Measurements from ENCODE around the gene CEPT1.

CEPT1 gene

GRCh38 chr1:111222308-111223125, 82.5 kb downstream of the CEPT1 start:
- H3K79me2 ChIP-seq (ENCODE audit: low read length) = no peaks in the 10 kb centered on the region
- peak overlapping the region; percentile 13 for H3K27ac ChIP-seq (ENCODE audit: low read length)
- peak overlapping the region; percentile 12; the same call in 1 of the 2 replicates for H3K9ac ChIP-seq (ENCODE audit: low read length)
- peaks cover 45% of the 10 kb centered on the region for H3K4me1 ChIP-seq (ENCODE audit: low read length)
- H2AFZ ChIP-seq (ENCODE audit: low read depth, low read length) = peak overlapping the region; percentile 20; the same call in 1 of the 2 replicates
- TF ChIP-seq EZH2phosphoT487 (IDR thresholded peaks at IDR 0.05; ENCODE audit: low read depth) (no peak), CTCF (IDR thresholded peaks at IDR 0.05; ENCODE audit: low read depth, low read length) (peak; percentile 85)
- no peaks in the 10 kb centered on the region; the same call in 1 of the 2 replicates for H3K27me3 ChIP-seq (ENCODE audit: low read depth, low read length)
- peaks cover 17% of the 10 kb centered on the region; the same call in 1 of the 2 replicates for H3K9me3 ChIP-seq (ENCODE audit: insufficient read depth, low read length)
- peak overlapping the region; percentile 33; the same call in 1 of the 2 replicates for H3K4me3 ChIP-seq (ENCODE audit: low read length)
- H3K36me3 ChIP-seq (replicated peaks; ENCODE audit: low read depth, low read length) = no peaks in the 10 kb centered on the region
- H4K20me1 ChIP-seq (ENCODE audit: insufficient read depth, low read length) = no peaks in the 10 kb centered on the region
- peak overlapping the region; percentile 71 for H3K4me2 ChIP-seq (ENCODE audit: low read length)

- Histone ChIP-seq H3K9ac (ENCODE audit: low read length) (no peak overlapping the region), H3K9me3 (ENCODE audit: insufficient read depth, low read length) (peaks cover 12% of the 10 kb centered on the region; the same call in 1 of the 2 replicates), H3K36me3 (replicated peaks; ENCODE audit: low read depth, low read length) (no peaks in the 10 kb centered on the region), H3K4me1 (ENCODE audit: low read length) (peaks cover 41% of the 10 kb centered on the region), H3K4me2 (ENCODE audit: low read length) (peak overlapping the region; percentile 71), H3K4me3 (ENCODE audit: low read length) (no peak overlapping the region), H3K27ac (ENCODE audit: low read length) (no peak overlapping the region), H4K20me1 (ENCODE audit: insufficient read depth, low read length) (no peaks in the 10 kb centered on the region), H2AFZ (ENCODE audit: low read depth, low read length) (no peak overlapping the region), H3K27me3 (ENCODE audit: low read depth, low read length) (no peaks in the 10 kb centered on the region; the same call in 1 of the 2 replicates), H3K79me2 (ENCODE audit: low read length) (no peaks in the 10 kb centered on the region)
- TF ChIP-seq CTCF (IDR thresholded peaks at IDR 0.05; ENCODE audit: low read depth, low read length) (no peak), EZH2phosphoT487 (IDR thresholded peaks at IDR 0.05; ENCODE audit: low read depth) (no peak)
These were observed 83.2 kb downstream of the CEPT1 start for GRCh38 chr1:111223126-111223685.

GRCh38 chr1:111225091-111225490, 85.1 kb downstream of the CEPT1 start:
- no peak overlapping the region for H3K9ac ChIP-seq (ENCODE audit: low read length)
- H3K9me3 ChIP-seq (ENCODE audit: insufficient read depth, low read length) = peaks cover 4% of the 10 kb centered on the region; the same call in 1 of the 2 replicates
- H4K20me1 ChIP-seq (ENCODE audit: insufficient read depth, low read length) = no peaks in the 10 kb centered on the region
- H2AFZ ChIP-seq (ENCODE audit: low read depth, low read length) = no peak overlapping the region
- peaks cover 35% of the 10 kb centered on the region for H3K4me1 ChIP-seq (ENCODE audit: low read length)
- TF ChIP-seq EZH2phosphoT487 (IDR thresholded peaks at IDR 0.05; ENCODE audit: low read depth) (no peak), CTCF (IDR thresholded peaks at IDR 0.05; ENCODE audit: low read depth, low read length) (no peak)
- H3K79me2 ChIP-seq (ENCODE audit: low read length) = no peaks in the 10 kb centered on the region
- no peaks in the 10 kb centered on the region for H3K36me3 ChIP-seq (replicated peaks; ENCODE audit: low read depth, low read length)
- no peak overlapping the region for H3K4me2 ChIP-seq (ENCODE audit: low read length)
- H3K27ac ChIP-seq (ENCODE audit: low read length) = no peak overlapping the region
- H3K4me3 ChIP-seq (ENCODE audit: low read length) = no peak overlapping the region
- no peaks in the 10 kb centered on the region; the same call in 1 of the 2 replicates for H3K27me3 ChIP-seq (ENCODE audit: low read depth, low read length)

GRCh38 chr1:111225717-111226400, 85.8 kb downstream of the CEPT1 start:
- Histone ChIP-seq H3K36me3 (replicated peaks; ENCODE audit: low read depth, low read length) (no peaks in the 10 kb centered on the region), H3K27ac (ENCODE audit: low read length) (no peak overlapping the region), H3K79me2 (ENCODE audit: low read length) (no peaks in the 10 kb centered on the region), H4K20me1 (ENCODE audit: insufficient read depth, low read length) (no peaks in the 10 kb centered on the region), H3K9ac (ENCODE audit: low read length) (no peak overlapping the region), H3K9me3 (ENCODE audit: insufficient read depth, low read length) (no peaks in the 10 kb centered on the region; the same call in 1 of the 2 replicates), H3K4me2 (ENCODE audit: low read length) (no peak overlapping the region), H3K27me3 (ENCODE audit: low read depth, low read length) (no peaks in the 10 kb centered on the region; the same call in 1 of the 2 replicates), H3K4me1 (ENCODE audit: low read length) (peaks cover 28% of the 10 kb centered on the region), H2AFZ (ENCODE audit: low read depth, low read length) (no peak overlapping the region), H3K4me3 (ENCODE audit: low read length) (no peak overlapping the region)
- TF ChIP-seq CTCF (IDR thresholded peaks at IDR 0.05; ENCODE audit: low read depth, low read length) (no peak), EZH2phosphoT487 (IDR thresholded peaks at IDR 0.05; ENCODE audit: low read depth) (no peak)
